ENCODE measurements around the gene KPNB1. TPM values are rescaled to one million over a fixed set of nuclear protein-coding genes. Genes with fewer than 3 reads are reported as not detected.

The KPNB1 gene
- total RNA-seq, 1 donor from 2014 or later: 491 TPM

DNA sequence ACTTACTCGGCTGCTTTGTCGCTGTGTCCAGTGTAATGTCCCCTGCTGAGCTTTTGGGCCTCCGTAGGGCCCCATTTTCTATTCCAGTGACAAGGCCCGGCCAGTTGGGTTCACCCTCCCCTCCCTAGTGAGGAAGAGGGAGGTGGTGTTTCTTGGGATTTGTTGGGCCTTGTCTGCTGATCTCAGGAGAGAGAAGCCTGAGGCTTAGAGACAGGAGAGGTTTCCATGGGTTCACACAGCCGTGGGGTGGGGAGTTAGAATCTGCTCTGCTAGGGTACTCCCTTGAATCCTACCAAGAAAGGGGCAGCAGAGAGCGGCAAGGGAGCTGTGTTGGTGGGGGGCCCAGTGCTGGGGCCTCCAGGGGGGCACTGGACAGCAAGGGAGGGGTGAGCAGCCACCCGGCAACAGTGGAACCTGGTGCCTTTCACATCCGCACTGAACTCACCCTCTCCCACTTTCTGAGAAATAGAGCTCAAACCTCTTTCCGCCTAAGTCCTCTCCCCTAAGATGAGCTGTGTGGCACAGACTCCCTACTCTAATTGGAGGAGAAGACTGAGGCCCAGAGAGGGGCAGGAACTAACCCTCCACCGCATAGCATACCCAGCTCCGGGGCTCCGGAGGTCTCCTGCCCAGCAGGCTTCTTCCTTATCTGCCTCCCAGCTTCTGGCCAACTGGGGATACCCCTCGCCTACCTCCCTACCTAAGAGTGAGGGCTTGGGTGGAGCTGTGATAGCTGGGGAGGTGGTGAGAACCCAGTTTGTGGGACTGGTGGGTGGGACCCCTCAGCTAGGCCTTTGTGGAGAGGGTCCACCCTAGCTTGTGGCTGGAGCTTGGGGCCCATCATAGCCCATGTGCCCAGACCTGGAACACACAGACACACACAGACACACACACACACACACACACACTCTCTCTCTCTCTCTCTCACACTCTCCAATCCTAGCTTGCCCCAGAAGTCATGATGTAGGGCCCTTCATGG is 51.0 kb downstream of the KPNB1 start:
- no peak overlapping the region for H2AFZ ChIP-seq (ENCODE audit: low read depth, low read length)
- no peak for DNase-seq (ENCODE audit: low read depth)
- H3K9ac ChIP-seq (ENCODE audit: low read length): no peak overlapping the region
- H3K27ac ChIP-seq (ENCODE audit: low read depth, low read length): no peak overlapping the region
- no peak overlapping the region for H3K4me2 ChIP-seq (ENCODE audit: low read length)
- no peak overlapping the region for H3K4me3 Mint-ChIP-seq (ENCODE audit: unreplicated experiment)
- peaks cover 57% of the 10 kb centered on the region for H4K20me1 ChIP-seq (ENCODE audit: insufficient read depth, low read length)
- FAIRE-seq: no peak
- H3K4me1 Mint-ChIP-seq (ENCODE audit: low read depth, unreplicated experiment): peaks cover 11% of the 10 kb centered on the region
- no peaks in the 10 kb centered on the region for H3K36me3 ChIP-seq (ENCODE audit: insufficient read depth, low read length)
- H3K79me2 ChIP-seq (ENCODE audit: insufficient read depth, low read length): no peaks in the 10 kb centered on the region
- no peaks in the 10 kb centered on the region for H3K4me1 ChIP-seq (ENCODE audit: insufficient read depth, low read length)
- H3K27me3 ChIP-seq (ENCODE audit: insufficient read depth, low read length): peaks cover 15% of the 10 kb centered on the region
- peaks cover 24% of the 10 kb centered on the region for H3K36me3 Mint-ChIP-seq (ENCODE audit: low read depth, unreplicated experiment)
- H3K9me3 ChIP-seq (ENCODE audit: insufficient read depth, low read depth, low read length): no peaks in the 10 kb centered on the region
- H3K4me3 ChIP-seq (ENCODE audit: insufficient read depth, low read depth, low read length): no peak overlapping the region
- no peaks in the 10 kb centered on the region for H3K27me3 Mint-ChIP-seq (ENCODE audit: low read depth, unreplicated experiment)
- TF ChIP-seq, protein P1, sequence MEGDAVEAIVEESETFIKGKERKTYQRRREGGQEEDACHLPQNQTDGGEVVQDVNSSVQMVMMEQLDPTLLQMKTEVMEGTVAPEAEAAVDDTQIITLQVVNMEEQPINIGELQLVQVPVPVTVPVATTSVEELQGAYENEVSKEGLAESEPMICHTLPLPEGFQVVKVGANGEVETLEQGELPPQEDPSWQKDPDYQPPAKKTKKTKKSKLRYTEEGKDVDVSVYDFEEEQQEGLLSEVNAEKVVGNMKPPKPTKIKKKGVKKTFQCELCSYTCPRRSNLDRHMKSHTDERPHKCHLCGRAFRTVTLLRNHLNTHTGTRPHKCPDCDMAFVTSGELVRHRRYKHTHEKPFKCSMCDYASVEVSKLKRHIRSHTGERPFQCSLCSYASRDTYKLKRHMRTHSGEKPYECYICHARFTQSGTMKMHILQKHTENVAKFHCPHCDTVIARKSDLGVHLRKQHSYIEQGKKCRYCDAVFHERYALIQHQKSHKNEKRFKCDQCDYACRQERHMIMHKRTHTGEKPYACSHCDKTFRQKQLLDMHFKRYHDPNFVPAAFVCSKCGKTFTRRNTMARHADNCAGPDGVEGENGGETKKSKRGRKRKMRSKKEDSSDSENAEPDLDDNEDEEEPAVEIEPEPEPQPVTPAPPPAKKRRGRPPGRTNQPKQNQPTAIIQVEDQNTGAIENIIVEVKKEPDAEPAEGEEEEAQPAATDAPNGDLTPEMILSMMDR (IDR thresholded peaks at IDR 0.05; ENCODE audit: insufficient read depth, low read depth, low read length): no peak
- TF ChIP-seq EZH2 (IDR thresholded peaks at IDR 0.05; ENCODE audit: insufficient read depth, low read length): no peak
- H3K9me3 Mint-ChIP-seq (ENCODE audit: unreplicated experiment): no peaks in the 10 kb centered on the region
- H3K27ac Mint-ChIP-seq (ENCODE audit: unreplicated experiment): no peak overlapping the region

DNA sequence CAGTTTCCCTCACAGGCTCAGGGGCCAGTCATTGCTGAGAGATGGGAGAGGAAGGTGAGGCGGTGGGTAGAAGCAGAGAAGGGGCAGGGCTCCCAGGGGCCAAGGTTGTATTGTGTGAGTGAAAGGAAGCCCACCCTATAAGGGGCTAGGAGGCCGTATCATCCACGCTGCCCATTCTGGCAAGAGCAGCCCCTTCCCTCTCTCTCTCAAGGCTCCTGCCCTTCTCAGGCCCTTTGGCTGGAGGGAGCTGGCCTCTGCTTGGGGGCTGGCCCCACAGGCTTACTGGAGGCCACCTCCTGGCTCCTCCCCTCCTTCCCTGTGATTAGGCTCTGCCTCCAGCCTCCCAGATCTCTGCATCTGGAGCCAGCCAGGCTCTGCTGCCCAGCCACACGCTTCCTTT is 51.9 kb downstream of the KPNB1 start:
- Mint-ChIP-seq H3K36me3 (ENCODE audit: low read depth, unreplicated experiment) (peaks cover 24% of the 10 kb centered on the region), H3K27me3 (ENCODE audit: low read depth, unreplicated experiment) (no peaks in the 10 kb centered on the region), H3K9me3 (ENCODE audit: unreplicated experiment) (no peaks in the 10 kb centered on the region), H3K4me3 (ENCODE audit: unreplicated experiment) (no peak overlapping the region), H3K4me1 (ENCODE audit: low read depth, unreplicated experiment) (peaks cover 14% of the 10 kb centered on the region), H3K27ac (ENCODE audit: unreplicated experiment) (no peak overlapping the region)
- H3K79me2 ChIP-seq (ENCODE audit: insufficient read depth, low read length): no peaks in the 10 kb centered on the region
- H3K4me2 ChIP-seq (ENCODE audit: low read length): no peak overlapping the region
- H3K9me3 ChIP-seq (ENCODE audit: insufficient read depth, low read depth, low read length): no peaks in the 10 kb centered on the region
- no peak overlapping the region for H3K9ac ChIP-seq (ENCODE audit: low read length)
- TF ChIP-seq, protein P1 (IDR thresholded peaks at IDR 0.05; ENCODE audit: insufficient read depth, low read depth, low read length): no peak
- no peak for TF ChIP-seq EZH2 (IDR thresholded peaks at IDR 0.05; ENCODE audit: insufficient read depth, low read length)
- H3K4me1 ChIP-seq (ENCODE audit: insufficient read depth, low read length): peaks cover 2% of the 10 kb centered on the region
- peaks cover 21% of the 10 kb centered on the region for H3K27me3 ChIP-seq (ENCODE audit: insufficient read depth, low read length)
- DNase-seq (ENCODE audit: low read depth): no peak
- no peak overlapping the region for H3K27ac ChIP-seq (ENCODE audit: low read depth, low read length)
- no peak overlapping the region for H2AFZ ChIP-seq (ENCODE audit: low read depth, low read length)
- peaks cover 60% of the 10 kb centered on the region for H4K20me1 ChIP-seq (ENCODE audit: insufficient read depth, low read length)
- no peak overlapping the region for H3K4me3 ChIP-seq (ENCODE audit: insufficient read depth, low read depth, low read length)
- FAIRE-seq: no peak
- no peaks in the 10 kb centered on the region for H3K36me3 ChIP-seq (ENCODE audit: insufficient read depth, low read length)
